HG03280 (cell line): ENCODE data around the gene ARMC8.

Source experiments
- ATAC-seq: cut with Tn5 transposase; IDR thresholded peaks from one replicate; pipeline ENCODE4 v1.9.1; 2021; ENCODE audit warnings: mild to moderate bottlenecking, moderate library complexity; ENCODE audit not compliant: unreplicated experiment

The ARMC8 gene

DNA sequence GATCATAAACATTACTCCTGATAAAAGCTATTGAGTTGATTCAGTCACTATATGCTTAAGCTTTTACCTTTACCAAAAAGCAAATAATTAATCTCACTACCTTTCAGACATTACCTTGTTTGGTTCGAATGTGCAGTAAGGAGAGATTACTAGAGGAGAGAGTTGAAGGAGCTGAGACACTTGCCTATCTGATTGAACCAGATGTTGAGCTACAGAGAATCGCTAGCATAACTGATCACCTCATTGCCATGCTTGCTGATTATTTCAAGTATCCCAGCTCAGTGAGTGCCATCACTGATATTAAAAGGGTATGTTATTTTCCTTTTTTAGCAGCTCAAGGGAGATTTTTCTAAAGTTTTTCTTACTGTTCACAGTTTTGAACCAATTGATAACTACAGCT lies 54.6 kb downstream of the ARMC8 start:
- ATAC-seq, result no peak

DNA sequence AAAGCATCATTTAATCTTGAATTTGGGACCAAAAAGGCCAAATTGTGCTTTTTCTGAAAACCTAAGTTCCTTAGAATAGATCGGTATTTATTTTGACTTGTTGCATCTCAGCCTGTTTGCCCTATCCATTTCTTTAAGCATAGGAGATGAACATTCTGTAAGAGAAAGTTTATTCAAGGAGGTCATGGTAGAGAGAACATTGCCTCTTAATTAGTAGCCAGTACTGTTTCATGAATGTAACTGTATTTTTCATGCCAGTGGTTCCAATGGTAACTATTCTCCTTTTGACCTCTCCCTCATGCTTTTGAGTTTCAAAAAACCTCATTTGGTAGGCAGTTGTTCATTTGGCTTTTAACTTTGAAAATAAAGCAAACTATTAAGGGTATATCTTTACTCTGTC lies 55.4 kb downstream of the ARMC8 start:
- no peak for ATAC-seq

- no peak for ATAC-seq
Observed at GRCh38 chr3:138245026-138245425, 57.9 kb downstream of the ARMC8 start.

DNA sequence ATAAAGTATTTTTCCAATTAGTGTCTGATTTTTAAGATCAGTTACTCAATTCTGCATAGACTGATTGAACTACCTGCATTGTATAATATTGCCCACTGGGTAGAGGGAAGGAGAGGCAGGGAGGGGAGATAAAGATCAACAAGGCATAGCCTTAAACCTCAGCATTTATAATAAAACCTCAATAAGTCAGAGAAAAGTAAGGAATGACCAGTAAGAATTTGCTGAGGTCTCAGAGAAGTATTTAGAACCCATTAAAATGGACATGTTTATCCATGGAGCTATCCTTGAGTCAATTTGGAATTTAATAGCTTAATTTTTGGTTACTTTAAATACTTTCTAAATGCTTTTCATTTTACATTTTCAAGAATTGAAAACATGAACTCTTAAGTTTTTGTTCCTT lies 62.5 kb downstream of the ARMC8 start:
- ATAC-seq, result no peak

DNA sequence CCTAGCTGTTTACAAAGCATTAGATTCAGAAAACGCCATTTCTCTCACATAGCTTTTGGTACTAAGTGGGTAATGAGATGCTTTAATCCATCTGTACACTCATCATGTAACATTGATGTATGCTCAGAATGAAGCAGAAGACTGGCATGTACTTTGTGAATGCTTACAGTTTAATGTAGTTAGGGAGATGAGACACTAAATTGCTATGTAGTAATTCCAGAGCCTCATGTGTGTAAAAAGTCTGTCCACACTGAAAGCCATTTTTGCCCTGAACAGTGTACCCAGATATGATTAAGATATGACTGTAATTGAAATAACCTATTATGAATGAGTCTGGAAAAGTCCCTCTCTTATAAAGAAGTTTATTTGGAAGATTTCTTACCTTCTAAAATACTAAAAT lies 66.5 kb downstream of the ARMC8 start:
- no peak for ATAC-seq

DNA sequence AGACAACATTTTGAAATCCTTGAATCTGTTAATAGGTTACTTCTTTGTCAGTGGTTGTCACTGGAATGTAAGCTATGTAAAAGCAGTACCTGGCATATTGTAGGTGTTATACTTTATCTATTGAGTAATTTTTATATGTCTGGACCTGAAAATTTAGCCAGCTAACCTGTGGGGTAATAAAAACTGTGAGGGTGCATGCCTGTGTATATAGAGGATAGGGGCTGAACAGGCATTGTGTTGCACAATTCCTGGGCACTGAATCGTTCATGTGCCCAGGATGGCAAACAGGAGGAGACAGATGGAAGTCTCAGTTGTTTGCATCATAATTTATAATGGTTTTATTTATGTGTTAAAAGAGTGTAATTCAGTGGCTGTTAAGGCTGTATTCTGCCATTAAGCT lies 67.1 kb downstream of the ARMC8 start:
- no peak for ATAC-seq

- ATAC-seq, result no peak
Observed at GRCh38 chr3:138256022-138256421, 68.9 kb downstream of the ARMC8 start.

- no peak for ATAC-seq
Observed at GRCh38 chr3:138257986-138258385, 70.9 kb downstream of the ARMC8 start.

DNA sequence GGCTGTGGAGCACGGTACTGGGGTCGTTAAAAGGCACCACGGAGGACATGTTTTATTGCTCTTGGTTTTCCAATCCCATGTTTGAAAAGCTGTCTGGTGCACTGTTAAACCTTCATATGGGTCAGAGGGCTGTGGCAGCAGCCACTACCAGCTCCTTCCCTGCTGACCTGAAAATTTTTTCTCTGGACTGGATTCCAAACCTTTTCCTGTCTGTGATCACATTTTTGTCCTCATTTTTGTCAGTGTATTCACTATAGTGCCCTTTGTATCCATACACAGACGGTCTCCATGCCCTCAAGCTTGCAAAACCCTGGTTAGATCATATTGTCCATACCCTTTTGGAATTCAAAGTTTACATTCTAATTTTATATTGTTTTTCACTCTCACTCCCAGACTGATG lies 72.0 kb downstream of the ARMC8 start:
- ATAC-seq, result no peak

- ATAC-seq, result no peak
Observed at GRCh38 chr3:138260611-138261010, 73.5 kb downstream of the ARMC8 start.

- ATAC-seq, result no peak
Observed at GRCh38 chr3:138263104-138263503, 76.0 kb downstream of the ARMC8 start.

- ATAC-seq, result no peak
Observed at GRCh38 chr3:138265745-138266144, 78.6 kb downstream of the ARMC8 start.

DNA sequence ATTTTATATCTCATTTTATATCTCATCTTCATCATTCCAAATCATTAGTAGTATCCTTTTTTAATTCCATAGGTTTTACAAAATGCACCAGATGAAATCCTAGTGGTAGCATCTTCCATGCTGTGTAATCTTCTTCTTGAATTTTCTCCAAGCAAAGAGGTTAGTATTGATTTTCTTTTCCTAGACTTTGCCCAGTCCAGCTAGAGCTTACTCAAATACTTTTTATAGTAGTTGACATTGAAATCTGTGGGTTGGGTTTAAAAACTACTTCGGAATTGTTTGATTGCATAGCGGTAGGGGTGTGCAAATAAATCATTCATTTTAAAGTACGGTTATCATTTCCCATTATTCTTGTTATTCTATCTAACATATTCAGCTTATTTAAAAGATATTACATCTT lies 80.0 kb downstream of the ARMC8 start:
- ATAC-seq, result no peak

DNA sequence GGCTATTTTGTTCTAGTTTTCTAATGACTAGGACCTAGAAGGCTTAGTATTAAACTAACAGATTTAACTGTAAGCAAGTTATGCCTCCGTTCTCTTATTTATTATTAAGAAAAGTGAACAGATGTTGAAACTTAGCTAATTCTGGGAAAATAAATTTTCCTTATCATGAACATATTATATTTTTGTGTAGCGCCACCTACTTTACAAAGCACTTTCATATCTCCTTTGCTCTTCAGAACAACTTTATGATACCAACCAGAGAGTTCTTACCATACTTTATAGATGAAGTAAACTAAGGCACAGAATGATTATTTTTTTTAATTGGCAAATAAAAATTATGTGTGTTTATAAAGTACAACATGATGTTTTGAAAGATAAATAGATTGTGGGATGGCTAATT lies 83.1 kb downstream of the ARMC8 start:
- no peak for ATAC-seq

- no peak for ATAC-seq
Observed at GRCh38 chr3:138271189-138271794, 84.2 kb downstream of the ARMC8 start.

DNA sequence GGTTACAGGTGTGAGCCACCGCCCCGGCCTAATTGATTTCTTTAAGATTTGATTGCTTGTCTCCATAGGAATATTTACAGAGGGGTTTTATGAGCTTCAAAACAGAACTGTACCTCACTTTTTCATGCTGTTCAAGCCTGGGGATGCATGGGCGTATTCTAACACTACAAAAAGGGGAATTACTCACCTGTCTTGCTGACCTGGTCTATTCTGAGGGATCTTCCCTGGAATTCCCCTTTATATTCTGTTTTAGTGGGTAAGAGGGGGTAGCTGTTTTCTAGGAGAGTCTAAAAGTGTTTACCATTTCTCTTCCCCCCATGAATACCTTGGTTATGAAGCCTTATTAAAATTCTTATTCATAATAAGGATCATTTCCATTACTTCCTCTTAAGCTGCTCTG lies 94.5 kb downstream of the ARMC8 start:
- no peak for ATAC-seq

DNA sequence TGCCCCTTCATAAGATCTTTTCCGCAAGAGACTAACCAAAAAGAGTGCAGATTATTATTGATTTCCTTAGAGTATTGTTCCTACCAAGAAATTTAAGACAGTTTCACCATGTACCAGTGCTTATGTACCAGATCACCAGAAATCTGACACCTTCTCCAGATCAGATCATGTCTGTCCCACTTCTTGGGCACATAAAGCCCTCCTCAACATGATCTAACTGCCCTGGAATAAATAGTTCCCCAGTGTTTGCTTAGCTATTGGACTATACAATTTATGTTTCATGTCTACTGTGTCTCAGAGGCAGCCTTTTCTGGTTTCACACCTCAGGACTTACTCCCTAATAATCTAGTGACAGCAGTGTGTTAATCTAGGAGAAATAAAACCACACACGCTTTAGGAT lies 95.7 kb downstream of the ARMC8 start:
- no peak for ATAC-seq

- ATAC-seq, result no peak
Observed at GRCh38 chr3:138284079-138284478, 97.0 kb downstream of the ARMC8 start.

DNA sequence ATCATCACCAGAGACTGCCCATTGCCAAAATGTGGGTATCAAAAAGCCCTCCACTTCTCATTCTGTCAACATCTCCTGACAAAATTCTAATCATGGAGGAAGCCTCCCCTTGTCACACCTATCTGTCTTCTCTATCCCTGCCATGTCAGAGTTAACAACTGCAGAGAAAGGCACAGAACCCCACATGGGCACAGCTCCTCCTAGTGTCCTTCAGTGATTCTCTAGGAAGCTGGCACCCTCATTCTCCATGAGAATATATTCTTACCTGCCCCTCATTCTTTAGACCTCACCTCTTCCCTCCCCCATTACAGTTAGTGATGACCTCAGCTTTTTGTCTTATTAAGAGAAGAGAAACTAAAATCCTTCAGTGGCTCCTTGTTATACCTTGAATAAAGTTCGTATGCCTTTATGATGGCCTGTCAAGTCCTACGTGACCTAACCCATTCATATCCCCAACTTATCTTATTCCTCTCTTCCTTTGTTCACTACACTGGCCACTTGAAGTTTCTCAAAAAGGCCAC lies 97.9 kb downstream of the ARMC8 start:
- no peak for ATAC-seq

GRCh38 chr3:138289260-138289659 lies 102.2 kb downstream of the ARMC8 start:
- no peak for ATAC-seq

- no peak for ATAC-seq
Observed at GRCh38 chr3:138289701-138290100, 102.6 kb downstream of the ARMC8 start.

DNA sequence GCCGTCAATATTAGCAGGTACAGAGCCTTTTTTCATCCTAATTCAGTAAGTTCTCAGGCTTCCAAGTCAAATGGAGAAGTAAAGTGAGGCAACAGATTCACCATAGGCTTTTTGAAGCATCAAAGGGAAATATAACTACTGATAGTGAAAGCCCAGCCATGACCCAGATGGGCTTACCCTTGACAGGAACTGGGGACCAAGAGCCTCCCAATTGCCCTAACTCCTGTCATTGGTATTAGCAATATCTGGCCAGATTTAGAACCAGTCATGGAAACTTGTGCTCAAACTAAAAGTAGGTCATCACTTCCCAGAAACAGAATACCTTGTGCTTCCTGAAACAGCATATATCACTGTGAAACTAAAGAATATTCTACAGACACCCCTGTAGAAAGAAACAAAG lies 109.5 kb downstream of the ARMC8 start:
- no peak for ATAC-seq

- ATAC-seq, result no peak
Observed at GRCh38 chr3:138297059-138297607, 110.0 kb downstream of the ARMC8 start.
